GM19438 (cell line): ENCODE results near the gene PLK2.

ENCODE experiments used
- ATAC-seq: cut with Tn5 transposase; IDR thresholded peaks from one replicate; pipeline ENCODE4 v1.9.1; 2021; ENCODE audit warnings: low read depth; ENCODE audit not compliant: unreplicated experiment

Gene PLK2

GRCh38 chr5:58460002-58460731, at the start of gene PLK2:
TSS of gene PLK2 (minus strand) at chr5:58460086. CDS start at chr5:58459959, 127 bp downstream.
- peak; percentile 73 for ATAC-seq

- no peak for ATAC-seq
These were observed 47.8 kb upstream of the PLK2 start for GRCh38 chr5:58507715-58508114.

- ATAC-seq: peak; percentile 61
These were observed 46.2 kb upstream of the PLK2 start for GRCh38 chr5:58505971-58506640.

- peak; percentile 5 for ATAC-seq
These were observed 45.6 kb upstream of the PLK2 start for GRCh38 chr5:58505502-58505901.

GRCh38 chr5:58504766-58505165, 44.9 kb upstream of the PLK2 start:
- no peak for ATAC-seq

- no peak for ATAC-seq
These were observed 43.6 kb upstream of the PLK2 start for GRCh38 chr5:58503390-58504046.

- no peak for ATAC-seq
These were observed 42.0 kb upstream of the PLK2 start for GRCh38 chr5:58501778-58502417.

- no peak for ATAC-seq
These were observed 40.1 kb upstream of the PLK2 start for GRCh38 chr5:58499941-58500340.

- no peak for ATAC-seq
These were observed 39.3 kb upstream of the PLK2 start for GRCh38 chr5:58499231-58499630.

- ATAC-seq: no peak
These were observed 38.6 kb upstream of the PLK2 start for GRCh38 chr5:58498340-58498942.

GRCh38 chr5:58497921-58498320, 38.0 kb upstream of the PLK2 start:
- ATAC-seq: no peak

GRCh38 chr5:58497386-58497785, 37.5 kb upstream of the PLK2 start:
- no peak for ATAC-seq

- no peak for ATAC-seq
These were observed 36.6 kb upstream of the PLK2 start for GRCh38 chr5:58496488-58496887.

GRCh38 chr5:58493141-58493540, 33.3 kb upstream of the PLK2 start:
- no peak for ATAC-seq

GRCh38 chr5:58491216-58491892, 31.5 kb upstream of the PLK2 start, which contains the start of gene GAPT:
TSS of gene GAPT (plus strand) at chr5:58491435. CDS start at chr5:58494537, 3,102 bp downstream.
- ATAC-seq: peak; percentile 90

GRCh38 chr5:58490402-58491050, 30.6 kb upstream of the PLK2 start:
- no peak for ATAC-seq

- no peak for ATAC-seq
These were observed 26.4 kb upstream of the PLK2 start for GRCh38 chr5:58486290-58486689.

GRCh38 chr5:58484505-58484904, 24.6 kb upstream of the PLK2 start:
- no peak for ATAC-seq

- ATAC-seq: no peak
These were observed 22.6 kb upstream of the PLK2 start for GRCh38 chr5:58482536-58482935.

- no peak for ATAC-seq
These were observed 21.9 kb upstream of the PLK2 start for GRCh38 chr5:58481828-58482227.
